ENCODE results near the gene PPP1R1C. TPM values are rescaled to one million over a fixed set of nuclear protein-coding genes. Genes with fewer than 3 reads are reported as not detected.

The PPP1R1C gene
- total and polyA plus RNA-seq, 2 donors (not counting 1 experiment from before 2014, with no cell fraction given), result not detected

DNA sequence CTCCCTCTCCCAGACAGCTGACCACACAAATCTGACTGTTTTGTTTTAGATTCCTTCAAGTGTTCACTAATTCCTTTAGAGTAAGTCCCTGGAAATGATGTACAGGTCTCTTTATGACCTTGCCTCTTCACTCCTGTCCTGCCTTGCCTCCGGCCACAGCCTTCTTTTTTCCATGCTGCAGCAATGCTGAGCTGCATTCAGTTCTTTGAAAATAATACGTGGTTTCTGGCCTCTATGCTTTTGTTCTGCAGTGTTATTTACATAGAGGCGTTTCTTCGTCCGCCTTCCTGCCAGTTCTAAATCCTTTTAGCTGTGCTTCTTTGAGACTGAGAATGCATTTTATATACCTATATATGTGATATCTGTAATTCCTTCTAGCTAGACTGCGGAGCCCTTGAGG, 87.2 kb downstream of the PPP1R1C start:
- no peak overlapping the region for H3K27ac ChIP-seq (ENCODE audit: low read length in 2 of 2)
- no peaks in the 10 kb centered on the region for H3K36me3 ChIP-seq (replicated peaks in 1 of 2; ENCODE audit: control extremely low read depth in 1 of 2, control insufficient read depth in 1 of 2, extremely low read depth in 1 of 2, insufficient read depth in 2 of 2, low read length in 1 of 2)
- ChIA-PET POLR2A (no interaction called here), CTCF (interaction anchor here (1.0 kb wide), 1 partner anchor 119 kb away, joined by 3 read pairs; no protein-coding TSS in a partner anchor)
- no peaks in the 10 kb centered on the region for H3K79me2 ChIP-seq (ENCODE audit: control insufficient read depth, insufficient read depth, low read length)
- H3K27me3 Mint-ChIP-seq, result peaks cover 5% of the 10 kb centered on the region
- DNase-seq (no peak), ATAC-seq (ENCODE audit: low read depth) (no peak)
- no peaks in the 10 kb centered on the region for H4K20me1 ChIP-seq (ENCODE audit: control insufficient read depth, insufficient read depth, low read length, poor library complexity, severe bottlenecking)
- no peaks in the 10 kb centered on the region for H3K9me3 ChIP-seq (ENCODE audit: control extremely low read depth in 1 of 3, control insufficient read depth in 2 of 3, insufficient read depth in 1 of 3, low read length in 2 of 3)
- WGBS (ENCODE audit: insufficient coverage), result 100% methylated on average over 1 of the region's 6 CpGs
- H2AFZ ChIP-seq (ENCODE audit: insufficient read depth, low read depth, low read length, poor library complexity, severe bottlenecking), result no peak overlapping the region
- no peak overlapping the region for H3K4me2 ChIP-seq (replicated peaks; ENCODE audit: low read depth, low read length, poor library complexity, severe bottlenecking)
- no peaks in the 10 kb centered on the region for H3K9me3 Mint-ChIP-seq (ENCODE audit: insufficient read depth)
- H3K4me3 ChIP-seq (ENCODE audit: control extremely low read depth in 1 of 5, extremely low read depth in 1 of 5, insufficient read depth in 1 of 5, low read depth in 2 of 5, low read length in 4 of 5), result no peak overlapping the region
- no peak overlapping the region for H3K27ac Mint-ChIP-seq
- H3K4me1 Mint-ChIP-seq, result no peaks in the 10 kb centered on the region
- H3K9ac ChIP-seq (ENCODE audit: low read length), result no peak overlapping the region
- H3K27me3 ChIP-seq (replicated peaks in 1 of 4; ENCODE audit: control extremely low read depth in 1 of 4, control insufficient read depth in 3 of 4, insufficient read depth in 4 of 4, low read length in 3 of 4), result no peaks in the 10 kb centered on the region
- H3K4me1 ChIP-seq (ENCODE audit: control insufficient read depth in 2 of 2, insufficient read depth in 2 of 2, low read length in 2 of 2), result no peaks in the 10 kb centered on the region
- H3K4me3 Mint-ChIP-seq, result no peak overlapping the region
- intact Hi-C loops (cut with micrococcal nuclease), result loop anchor here (10.0 kb wide), 1 partner anchor 1948 kb away; no protein-coding TSS in a partner anchor
- no peak for TF ChIP-seq EZH2 (IDR thresholded peaks at IDR 0.05; ENCODE audit: borderline replicate concordance, insufficient read depth, low read depth, low read length, poor library complexity, severe bottlenecking)
- TF ChIP-seq, protein P1, sequence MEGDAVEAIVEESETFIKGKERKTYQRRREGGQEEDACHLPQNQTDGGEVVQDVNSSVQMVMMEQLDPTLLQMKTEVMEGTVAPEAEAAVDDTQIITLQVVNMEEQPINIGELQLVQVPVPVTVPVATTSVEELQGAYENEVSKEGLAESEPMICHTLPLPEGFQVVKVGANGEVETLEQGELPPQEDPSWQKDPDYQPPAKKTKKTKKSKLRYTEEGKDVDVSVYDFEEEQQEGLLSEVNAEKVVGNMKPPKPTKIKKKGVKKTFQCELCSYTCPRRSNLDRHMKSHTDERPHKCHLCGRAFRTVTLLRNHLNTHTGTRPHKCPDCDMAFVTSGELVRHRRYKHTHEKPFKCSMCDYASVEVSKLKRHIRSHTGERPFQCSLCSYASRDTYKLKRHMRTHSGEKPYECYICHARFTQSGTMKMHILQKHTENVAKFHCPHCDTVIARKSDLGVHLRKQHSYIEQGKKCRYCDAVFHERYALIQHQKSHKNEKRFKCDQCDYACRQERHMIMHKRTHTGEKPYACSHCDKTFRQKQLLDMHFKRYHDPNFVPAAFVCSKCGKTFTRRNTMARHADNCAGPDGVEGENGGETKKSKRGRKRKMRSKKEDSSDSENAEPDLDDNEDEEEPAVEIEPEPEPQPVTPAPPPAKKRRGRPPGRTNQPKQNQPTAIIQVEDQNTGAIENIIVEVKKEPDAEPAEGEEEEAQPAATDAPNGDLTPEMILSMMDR (IDR thresholded peaks at IDR 0.05), result no peak

DNA sequence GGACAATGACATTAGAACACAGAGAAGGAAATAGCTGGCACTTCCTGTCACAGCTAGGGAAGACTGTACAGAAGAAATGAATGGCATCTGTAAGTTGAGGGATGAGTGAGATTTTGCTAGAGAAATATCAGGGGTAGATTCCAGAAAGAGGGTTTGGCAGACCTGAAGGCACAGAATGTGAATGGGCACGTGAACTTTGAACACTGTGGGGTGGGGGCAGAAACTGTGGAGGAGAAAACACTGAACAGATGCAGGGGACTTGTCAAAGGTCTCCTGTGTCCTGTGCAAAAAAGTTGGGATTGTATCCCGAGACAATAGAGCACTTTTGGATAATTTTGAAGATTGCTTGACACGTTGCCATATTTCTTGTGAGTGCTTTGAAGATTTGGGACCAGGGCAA, 88.0 kb downstream of the PPP1R1C start:
- Histone ChIP-seq H3K36me3 (replicated peaks in 1 of 2; ENCODE audit: control extremely low read depth in 1 of 2, control insufficient read depth in 1 of 2, extremely low read depth in 1 of 2, insufficient read depth in 2 of 2, low read length in 1 of 2) (no peaks in the 10 kb centered on the region), H3K27me3 (replicated peaks in 1 of 4; ENCODE audit: control extremely low read depth in 1 of 4, control insufficient read depth in 3 of 4, insufficient read depth in 4 of 4, low read length in 3 of 4) (no peaks in the 10 kb centered on the region), H2AFZ (ENCODE audit: insufficient read depth, low read depth, low read length, poor library complexity, severe bottlenecking) (no peak overlapping the region), H3K9me3 (ENCODE audit: control extremely low read depth in 1 of 3, control insufficient read depth in 2 of 3, insufficient read depth in 1 of 3, low read length in 2 of 3) (no peaks in the 10 kb centered on the region), H3K27ac (ENCODE audit: low read length in 2 of 2) (no peak overlapping the region), H3K4me2 (replicated peaks; ENCODE audit: low read depth, low read length, poor library complexity, severe bottlenecking) (no peak overlapping the region), H4K20me1 (ENCODE audit: control insufficient read depth, insufficient read depth, low read length, poor library complexity, severe bottlenecking) (no peaks in the 10 kb centered on the region), H3K4me3 (ENCODE audit: control extremely low read depth in 1 of 5, extremely low read depth in 1 of 5, insufficient read depth in 1 of 5, low read depth in 2 of 5, low read length in 4 of 5) (no peak overlapping the region), H3K9ac (ENCODE audit: low read length) (no peak overlapping the region), H3K4me1 (ENCODE audit: control insufficient read depth in 2 of 2, insufficient read depth in 2 of 2, low read length in 2 of 2) (no peaks in the 10 kb centered on the region), H3K79me2 (ENCODE audit: control insufficient read depth, insufficient read depth, low read length) (no peaks in the 10 kb centered on the region)
- Mint-ChIP-seq H3K27ac (no peak overlapping the region), H3K4me3 (no peak overlapping the region), H3K9me3 (ENCODE audit: insufficient read depth) (no peaks in the 10 kb centered on the region), H3K4me1 (no peaks in the 10 kb centered on the region), H3K27me3 (peaks cover 5% of the 10 kb centered on the region)
- intact Hi-C loops (cut with micrococcal nuclease), result loop anchor here (10.0 kb wide), 1 partner anchor 1949 kb away; no protein-coding TSS in a partner anchor
- POLR2A ChIA-PET, result no interaction called here
- TF ChIP-seq, protein P1 (IDR thresholded peaks at IDR 0.05), result no peak
- TF ChIP-seq EZH2 (IDR thresholded peaks at IDR 0.05; ENCODE audit: borderline replicate concordance, insufficient read depth, low read depth, low read length, poor library complexity, severe bottlenecking), result no peak
- 73% methylated on average over 2 of the region's 3 CpGs for WGBS (ENCODE audit: insufficient coverage)
- no peak for ATAC-seq (ENCODE audit: low read depth)
- CTCF ChIA-PET, result no interaction called here
- no peak for DNase-seq
